Keratinocyte (primary cell): ENCODE data around the gene CUL2.

Experiments used
- EZH2 ChIP-seq: IDR thresholded peaks from one replicate; pipeline ENCODE4 v1.6.1; 2012; ENCODE audit warnings: inconsistent platforms, mild to moderate bottlenecking, low read length, moderate library complexity
- TF ChIP-seq, protein P1 (sequence below), 3 experiments: IDR thresholded peaks in 1 of 3; conservative IDR thresholded peaks in 1 of 3; optimal IDR thresholded peaks in 1 of 3; 2 replicates in 2 of 3; 3 replicates in 1 of 3; pipeline versions ENCODE3 to v1.5.1; 2011; ENCODE audit warnings: low read length in 3 of 3, mild to moderate bottlenecking in 3 of 3, moderate library complexity in 2 of 3, control low read depth in 1 of 3, inconsistent platforms in 1 of 3; ENCODE audit not compliant: insufficient read depth in 2 of 3; ENCODE audit errors: extremely low read depth in 1 of 3

DNA sequence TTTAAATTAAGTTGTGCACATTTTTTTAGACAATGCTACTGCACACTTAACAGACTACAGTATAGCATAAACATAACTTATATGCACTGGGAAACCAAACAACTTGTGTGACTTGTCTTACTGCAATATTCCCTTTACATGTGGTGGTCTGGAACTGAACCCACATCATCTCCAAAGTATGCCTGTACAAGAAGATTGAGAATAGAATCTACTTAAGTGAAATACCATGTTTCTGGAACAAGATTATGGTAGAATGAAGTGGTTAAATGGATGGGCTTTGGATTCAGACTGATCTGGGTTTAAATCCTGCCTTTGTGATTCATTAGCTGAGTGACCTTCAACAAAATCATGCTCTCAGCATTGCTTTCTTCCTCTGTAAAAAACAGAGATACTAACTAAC is 30.7 kb downstream of the CUL2 start:
- TF ChIP-seq, protein P1, sequence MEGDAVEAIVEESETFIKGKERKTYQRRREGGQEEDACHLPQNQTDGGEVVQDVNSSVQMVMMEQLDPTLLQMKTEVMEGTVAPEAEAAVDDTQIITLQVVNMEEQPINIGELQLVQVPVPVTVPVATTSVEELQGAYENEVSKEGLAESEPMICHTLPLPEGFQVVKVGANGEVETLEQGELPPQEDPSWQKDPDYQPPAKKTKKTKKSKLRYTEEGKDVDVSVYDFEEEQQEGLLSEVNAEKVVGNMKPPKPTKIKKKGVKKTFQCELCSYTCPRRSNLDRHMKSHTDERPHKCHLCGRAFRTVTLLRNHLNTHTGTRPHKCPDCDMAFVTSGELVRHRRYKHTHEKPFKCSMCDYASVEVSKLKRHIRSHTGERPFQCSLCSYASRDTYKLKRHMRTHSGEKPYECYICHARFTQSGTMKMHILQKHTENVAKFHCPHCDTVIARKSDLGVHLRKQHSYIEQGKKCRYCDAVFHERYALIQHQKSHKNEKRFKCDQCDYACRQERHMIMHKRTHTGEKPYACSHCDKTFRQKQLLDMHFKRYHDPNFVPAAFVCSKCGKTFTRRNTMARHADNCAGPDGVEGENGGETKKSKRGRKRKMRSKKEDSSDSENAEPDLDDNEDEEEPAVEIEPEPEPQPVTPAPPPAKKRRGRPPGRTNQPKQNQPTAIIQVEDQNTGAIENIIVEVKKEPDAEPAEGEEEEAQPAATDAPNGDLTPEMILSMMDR (optimal IDR thresholded peaks at IDR 0.05 in 1 of 3, IDR thresholded peaks at IDR 0.05 in 1 of 3, conservative IDR thresholded peaks at IDR 0.05 in 1 of 3; ENCODE audit: extremely low read depth in 1 of 3, insufficient read depth in 2 of 3, low read length in 3 of 3), result no peak
- no peak for TF ChIP-seq EZH2
